Glomerular visceral epithelial cell (primary cell): ENCODE results near the gene C4orf51.

Source experiments
- DNase-seq: peaks from one replicate; pipeline ENCODE4 v3.0.0-alpha.2; 2016; ENCODE audit errors: extremely low spot score

Gene C4orf51

GRCh38 chr4:145709843-145710242 lies 29.9 kb downstream of the C4orf51 start:
- peak; percentile 86 for DNase-seq

GRCh38 chr4:145716200-145716599 lies 36.3 kb downstream of the C4orf51 start:
- DNase-seq: peak; percentile 36

- DNase-seq: no peak
These were observed 36.8 kb downstream of the C4orf51 start for GRCh38 chr4:145716661-145717200.

- no peak for DNase-seq
These were observed 40.0 kb downstream of the C4orf51 start for GRCh38 chr4:145719752-145720624.

- DNase-seq: no peak
These were observed 40.7 kb downstream of the C4orf51 start for GRCh38 chr4:145720656-145721055.

GRCh38 chr4:145722561-145722960 lies 42.6 kb downstream of the C4orf51 start:
- no peak for DNase-seq

GRCh38 chr4:145723336-145723735 lies 43.4 kb downstream of the C4orf51 start:
- no peak for DNase-seq

GRCh38 chr4:145730026-145730425 lies 50.1 kb downstream of the C4orf51 start:
- DNase-seq: no peak

GRCh38 chr4:145731028-145731427 lies 51.1 kb downstream of the C4orf51 start:
- peak; percentile 95 for DNase-seq

- peak; percentile 47 for DNase-seq
These were observed 52.3 kb downstream of the C4orf51 start for GRCh38 chr4:145732001-145732815.

- peak; percentile 97 for DNase-seq
These were observed 53.2 kb downstream of the C4orf51 start for GRCh38 chr4:145732895-145733880.

GRCh38 chr4:145734031-145734430 lies 54.1 kb downstream of the C4orf51 start:
- no peak for DNase-seq

GRCh38 chr4:145734576-145735346 lies 54.8 kb downstream of the C4orf51 start:
- DNase-seq: peak; percentile 99

GRCh38 chr4:145735347-145735675 lies 55.4 kb downstream of the C4orf51 start:
- DNase-seq: peak; percentile 96

GRCh38 chr4:145735827-145736226 lies 55.9 kb downstream of the C4orf51 start:
- no peak for DNase-seq

GRCh38 chr4:145736241-145736831 lies 56.4 kb downstream of the C4orf51 start:
- DNase-seq: no peak

GRCh38 chr4:145739845-145740244 lies 59.9 kb downstream of the C4orf51 start:
- peak; percentile 55 for DNase-seq

- no peak for DNase-seq
These were observed 60.9 kb downstream of the C4orf51 start for GRCh38 chr4:145740806-145741205.

- no peak for DNase-seq
These were observed 63.7 kb downstream of the C4orf51 start for GRCh38 chr4:145743641-145744040.

GRCh38 chr4:145755802-145756201 lies 75.9 kb downstream of the C4orf51 start:
- no peak for DNase-seq
